GM11168 (cell line): ENCODE data around the gene WEE1.

Experiments used
- in situ Hi-C: fragments of 300-500 bp; cut with MboI; formaldehyde crosslinking; loops from one replicate; pipeline ENCODE4 v1.12.0; 2022; ENCODE audit warnings: low sequenced_read_pairs; ENCODE audit not compliant: unreplicated experiment

The WEE1 gene

DNA sequence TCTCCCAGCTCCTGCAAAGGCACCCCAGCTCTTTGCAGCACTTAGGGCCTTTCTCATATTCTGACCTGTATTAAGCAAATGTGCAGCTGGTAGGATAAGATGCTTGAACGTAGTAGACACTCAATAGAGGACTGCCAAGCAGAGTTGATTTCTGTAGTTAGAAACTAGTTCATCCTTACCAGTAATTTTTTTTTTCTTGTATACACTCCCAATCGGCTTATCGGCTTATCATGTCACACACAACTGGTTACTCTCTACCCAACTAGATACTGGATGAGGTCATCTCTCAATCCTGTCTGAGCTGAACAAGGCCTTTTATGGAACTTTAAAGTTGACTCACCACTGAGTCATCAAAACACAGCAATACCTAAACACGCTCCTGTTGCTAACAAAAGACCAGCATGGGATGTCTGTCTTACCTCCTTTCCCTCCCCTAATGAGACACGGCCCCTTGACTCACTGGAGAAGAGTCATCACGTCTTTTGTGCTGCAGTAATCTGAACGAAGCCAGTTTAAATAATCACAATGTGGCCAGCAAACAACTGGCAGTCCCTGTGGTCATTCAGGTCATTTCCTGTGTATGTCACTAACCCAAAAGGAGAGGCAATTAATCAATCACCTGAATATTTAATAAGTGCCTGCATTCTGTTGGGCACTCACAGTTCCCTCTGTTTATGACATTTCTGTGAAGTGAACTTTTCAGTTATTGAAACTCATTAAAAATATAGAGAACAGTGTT lies 7.5 kb upstream of the WEE1 start:
- in situ Hi-C loops = no loop called here

DNA sequence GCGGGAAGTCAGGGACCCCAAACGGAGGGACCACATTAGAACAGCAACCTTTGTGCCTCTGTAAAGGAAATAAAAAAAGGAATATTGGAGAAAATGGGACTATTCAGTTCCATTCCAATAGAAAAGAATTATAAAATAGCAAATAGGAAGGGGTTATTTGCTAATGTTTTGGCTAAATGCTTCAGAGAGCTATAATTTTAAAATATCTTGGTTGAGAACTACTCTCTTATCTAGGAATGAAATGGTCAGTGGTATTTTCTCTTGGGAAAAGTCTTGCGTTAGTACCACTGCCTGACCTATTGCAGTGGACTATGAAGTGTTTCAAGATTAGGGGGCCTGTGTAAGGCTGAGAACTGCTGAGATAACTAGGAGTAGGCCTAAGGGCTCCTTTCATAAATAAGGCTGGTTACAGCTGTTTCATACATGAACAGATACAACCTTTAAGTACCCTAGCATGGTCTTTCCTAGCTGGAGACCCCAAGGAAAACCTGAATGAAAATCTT lies 6.9 kb upstream of the WEE1 start:
- in situ Hi-C loops = no loop called here

DNA sequence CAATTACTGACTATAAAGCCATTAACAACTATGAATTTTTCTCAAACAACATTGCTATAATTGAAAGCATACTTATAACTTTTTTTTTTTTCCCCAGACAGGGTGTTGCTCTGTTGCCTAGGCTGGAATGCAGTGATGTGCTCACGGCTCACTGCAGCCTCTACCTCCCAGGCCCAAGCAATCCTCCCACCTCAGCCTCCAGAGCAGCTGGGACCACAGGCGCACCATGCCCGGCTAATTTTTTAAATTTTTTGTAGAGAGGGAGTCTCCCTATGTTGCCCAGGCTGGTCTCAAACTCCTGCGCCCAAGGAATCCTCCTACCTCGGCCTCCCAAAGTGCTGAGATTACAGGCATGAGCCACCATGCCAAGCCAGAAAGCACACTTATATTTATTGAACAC lies 6.1 kb upstream of the WEE1 start:
- in situ Hi-C loops = no loop called here

DNA sequence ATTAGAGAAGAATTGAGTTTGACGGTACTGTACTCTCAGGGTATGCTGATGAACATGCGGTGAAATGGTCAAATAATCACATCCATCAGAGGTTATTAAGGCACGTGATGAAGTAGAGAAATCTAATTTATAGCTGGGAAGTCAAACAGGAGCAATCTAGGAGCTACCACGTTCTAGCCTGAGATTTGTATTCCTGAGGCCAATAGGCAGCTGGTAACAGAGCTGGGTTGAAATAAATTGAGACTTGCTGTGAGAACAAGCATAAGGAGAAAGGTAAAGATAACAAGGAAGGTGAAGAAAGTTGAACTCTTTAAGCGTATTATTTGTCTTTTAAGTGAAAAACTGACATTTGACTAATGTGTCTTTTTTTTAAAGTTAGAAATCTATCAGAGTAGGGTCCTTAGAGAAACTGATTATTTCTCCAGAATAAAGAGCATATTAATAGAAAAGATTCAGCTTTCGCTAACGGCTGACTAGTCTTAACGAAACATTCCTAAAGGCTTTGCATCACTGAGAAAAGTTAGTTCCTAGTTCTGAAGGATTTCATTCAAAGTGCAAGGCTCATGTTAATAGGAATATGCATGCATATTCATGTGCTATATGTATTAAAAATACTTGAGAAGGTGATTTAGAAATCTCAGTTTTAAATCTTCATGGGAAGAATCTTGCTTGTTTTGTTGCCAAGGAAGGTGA lies 5.2 kb upstream of the WEE1 start:
- in situ Hi-C loops = no loop called here

DNA sequence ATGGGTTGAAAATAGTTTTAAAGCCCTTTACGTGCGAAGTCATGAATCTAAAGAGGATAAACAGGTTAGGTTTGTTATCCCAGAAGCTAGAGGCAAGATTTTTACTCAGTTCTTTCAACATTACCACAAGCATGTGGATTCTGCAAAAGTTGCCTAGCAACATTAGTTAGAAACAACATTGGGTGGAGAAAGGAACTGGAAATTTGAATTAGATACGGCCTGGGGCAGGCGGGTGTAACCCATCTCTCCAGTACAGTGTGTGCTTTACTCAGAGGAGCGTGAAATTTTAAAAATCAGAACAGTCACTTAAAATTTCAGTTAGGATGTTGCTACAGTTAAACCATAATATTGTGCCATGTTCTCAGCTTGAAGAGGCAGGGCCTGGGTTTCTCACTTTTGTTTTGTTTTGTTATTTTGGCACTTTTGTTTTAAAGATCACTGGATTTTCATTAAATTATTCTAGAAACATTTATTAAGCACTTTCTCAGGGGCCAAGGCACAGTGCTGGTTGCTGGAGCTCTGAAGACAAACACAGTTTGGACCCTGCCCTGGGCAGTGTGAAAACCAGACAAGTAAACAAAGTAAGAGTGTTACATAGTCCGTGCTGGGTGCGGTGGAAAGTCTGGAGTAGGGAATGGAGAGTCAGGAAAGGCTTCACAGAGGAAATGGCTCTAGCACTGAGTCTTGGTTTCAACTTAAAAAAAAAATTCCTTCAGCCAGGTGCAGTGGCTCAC lies 4.4 kb upstream of the WEE1 start:
- in situ Hi-C loops = no loop called here

DNA sequence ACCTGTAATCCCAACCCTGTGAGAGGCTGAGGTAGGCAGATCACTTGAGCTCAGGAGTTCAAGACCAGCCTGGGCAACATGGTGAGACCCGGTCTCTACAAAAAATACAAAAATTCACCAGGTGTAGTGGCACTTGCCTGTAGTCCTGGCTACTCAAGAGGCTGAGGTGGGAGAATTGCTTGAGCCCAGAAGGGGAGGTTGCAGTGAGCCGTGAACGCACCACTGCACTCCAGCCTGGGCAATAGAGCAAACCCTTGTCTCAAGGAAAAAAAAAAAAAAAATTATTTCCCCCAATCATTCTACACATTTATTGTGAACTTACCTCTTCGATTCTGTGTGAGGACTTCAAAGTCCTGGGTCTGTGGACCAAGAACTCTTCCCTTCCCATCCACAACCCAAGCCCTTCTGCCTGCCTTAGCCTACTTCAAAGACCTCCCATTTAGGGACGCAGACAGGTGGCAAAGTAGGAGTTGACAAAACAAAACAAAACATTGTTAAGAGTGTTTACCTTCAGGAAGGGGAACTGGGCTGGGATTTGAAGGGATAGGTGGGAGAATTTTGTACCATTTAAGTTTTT lies 3.8 kb upstream of the WEE1 start:
- in situ Hi-C loops = no loop called here

DNA sequence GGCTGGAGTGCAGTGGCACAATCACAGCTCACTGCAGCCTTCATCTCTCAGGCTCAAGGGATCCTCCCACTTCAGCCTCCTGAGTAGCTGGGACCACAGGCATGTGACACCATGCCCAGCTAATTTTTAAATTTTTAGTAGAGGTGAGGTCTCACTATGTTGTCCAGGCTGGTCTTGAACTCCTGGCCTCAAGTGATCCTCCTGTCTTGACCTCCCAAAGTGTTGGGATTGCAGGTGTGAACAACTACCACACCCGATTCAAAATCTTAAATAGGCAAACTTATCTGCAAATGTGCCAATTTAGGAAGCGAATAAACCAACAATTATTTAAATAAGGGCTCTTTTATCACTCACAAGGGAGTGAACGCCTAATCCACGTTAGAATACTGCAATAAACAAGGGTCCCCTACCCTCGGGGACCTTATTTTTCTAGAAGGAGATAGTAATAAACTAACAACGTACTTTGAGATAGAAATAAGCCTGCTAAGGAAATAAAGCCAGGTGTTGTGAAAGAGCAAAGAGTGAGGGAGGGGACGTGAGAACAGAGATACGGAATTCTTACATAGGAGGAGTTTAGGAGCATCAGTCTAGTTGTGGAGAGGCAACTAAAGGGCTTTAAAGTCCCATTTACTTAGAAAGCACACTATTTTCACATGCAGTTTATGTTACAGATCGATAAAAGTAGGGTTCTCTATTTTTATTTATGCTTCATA lies 3.0 kb upstream of the WEE1 start:
- in situ Hi-C loops = no loop called here

DNA sequence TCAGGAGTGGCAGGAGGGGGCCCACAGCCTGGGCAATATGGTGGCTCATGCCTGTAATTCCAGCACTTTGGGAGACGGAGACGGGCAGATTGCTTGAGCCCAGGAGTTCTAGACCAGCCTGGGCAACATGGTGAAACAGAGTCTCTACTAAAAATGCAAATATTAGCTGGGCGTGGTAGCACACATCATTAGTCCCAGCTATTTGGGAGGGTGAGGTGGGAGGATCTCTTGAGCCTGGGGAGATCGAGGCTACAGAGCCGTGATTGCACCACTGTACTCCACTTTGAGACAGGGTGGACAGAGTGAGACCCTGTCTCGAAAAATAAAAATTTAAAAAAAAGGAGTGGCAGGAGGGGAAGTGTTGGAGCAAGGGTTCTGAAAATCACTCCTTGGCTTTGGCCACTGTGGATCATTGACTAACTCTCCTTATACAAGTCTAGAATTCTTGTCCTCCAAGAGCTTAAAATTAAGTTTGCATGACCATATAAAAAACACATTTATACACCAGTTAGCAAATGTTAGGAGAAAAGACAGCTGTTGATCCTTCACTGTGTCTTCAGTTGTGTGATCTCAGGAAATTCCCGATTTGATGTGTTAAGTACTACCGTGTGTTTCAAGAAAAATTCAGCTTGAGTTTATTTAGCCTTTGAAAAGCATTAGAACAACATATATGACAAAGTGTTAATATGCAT lies 2.3 kb upstream of the WEE1 start:
- in situ Hi-C loops = no loop called here

DNA sequence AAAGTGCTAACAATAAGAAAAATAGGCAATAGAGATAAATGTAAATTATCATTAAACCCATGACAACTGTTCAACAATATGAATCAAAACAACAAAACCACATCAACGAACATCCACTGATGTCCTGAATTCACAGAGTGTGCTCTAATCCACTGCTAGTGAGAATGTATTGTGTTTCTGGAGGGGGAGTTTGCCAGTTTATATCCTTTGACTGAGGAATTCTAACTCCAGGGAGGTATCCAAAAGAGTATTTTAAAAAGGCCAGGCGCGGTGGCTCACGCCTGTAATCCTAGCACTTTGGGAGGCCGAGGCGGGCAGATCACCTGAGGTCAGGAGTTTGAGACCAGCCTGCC lies 1.7 kb upstream of the WEE1 start:
- in situ Hi-C loops = no loop called here

DNA sequence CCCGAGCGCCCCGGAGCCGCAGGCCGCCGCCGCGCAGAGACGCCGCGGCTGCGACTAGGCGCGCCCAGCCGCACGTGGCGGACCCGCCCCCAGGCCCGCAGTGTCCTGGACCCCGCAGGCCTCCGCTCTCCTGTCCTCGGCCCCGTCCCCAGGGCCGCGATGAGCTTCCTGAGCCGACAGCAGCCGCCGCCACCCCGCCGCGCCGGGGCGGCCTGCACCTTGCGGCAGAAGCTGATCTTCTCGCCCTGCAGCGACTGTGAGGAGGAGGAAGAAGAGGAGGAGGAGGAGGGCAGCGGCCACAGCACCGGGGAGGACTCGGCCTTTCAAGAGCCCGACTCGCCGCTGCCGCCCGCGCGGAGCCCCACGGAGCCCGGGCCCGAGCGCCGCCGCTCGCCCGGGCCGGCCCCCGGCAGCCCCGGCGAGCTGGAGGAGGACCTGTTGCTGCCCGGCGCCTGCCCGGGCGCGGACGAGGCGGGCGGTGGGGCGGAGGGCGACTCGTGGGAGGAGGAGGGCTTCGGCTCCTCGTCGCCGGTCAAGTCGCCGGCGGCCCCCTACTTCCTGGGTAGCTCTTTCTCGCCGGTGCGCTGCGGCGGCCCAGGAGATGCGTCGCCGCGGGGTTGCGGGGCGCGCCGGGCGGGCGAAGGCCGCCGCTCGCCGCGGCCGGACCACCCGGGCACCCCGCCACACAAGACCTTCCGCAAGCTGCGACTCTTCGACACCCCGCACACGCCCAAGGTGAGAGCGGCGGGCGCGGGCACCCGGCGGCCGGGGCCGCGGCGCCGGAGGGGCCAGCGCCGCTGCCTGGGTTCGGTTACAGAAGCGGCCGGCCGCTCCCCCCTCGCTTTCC lies 528 bp downstream of the WEE1 start:
- in situ Hi-C loops = no loop called here

DNA sequence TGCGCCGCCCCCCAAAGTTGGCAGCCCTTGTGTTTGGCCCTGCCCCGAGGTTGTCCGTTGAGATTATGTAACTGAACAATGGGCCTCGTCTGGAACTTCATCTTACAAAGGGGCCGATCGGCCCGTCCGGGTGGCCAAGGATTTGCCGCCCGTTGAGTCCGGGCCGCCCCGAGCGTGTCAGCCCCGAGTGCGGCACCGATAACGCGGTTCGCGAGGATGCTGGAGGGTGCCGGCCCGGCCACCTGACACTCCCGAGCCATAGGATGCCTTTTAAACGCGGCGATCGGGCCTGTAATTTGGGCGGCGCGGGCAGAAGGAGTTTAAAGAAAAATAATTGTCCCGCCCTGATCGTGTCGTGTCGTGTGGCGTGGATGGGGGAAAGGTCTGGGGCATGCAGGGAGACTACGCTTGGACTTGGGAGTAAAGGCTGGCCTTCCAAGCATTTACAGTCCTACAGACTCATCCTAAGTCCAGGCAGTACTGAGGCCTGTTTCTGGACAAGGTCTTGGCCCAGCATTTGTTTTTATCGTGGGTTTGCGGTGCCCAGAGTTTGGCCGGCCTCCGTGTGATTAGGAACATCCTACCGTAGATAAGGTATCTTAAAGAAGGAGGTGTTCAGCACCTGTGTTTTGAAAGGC lies 1.3 kb downstream of the WEE1 start:
- in situ Hi-C loops = no loop called here

DNA sequence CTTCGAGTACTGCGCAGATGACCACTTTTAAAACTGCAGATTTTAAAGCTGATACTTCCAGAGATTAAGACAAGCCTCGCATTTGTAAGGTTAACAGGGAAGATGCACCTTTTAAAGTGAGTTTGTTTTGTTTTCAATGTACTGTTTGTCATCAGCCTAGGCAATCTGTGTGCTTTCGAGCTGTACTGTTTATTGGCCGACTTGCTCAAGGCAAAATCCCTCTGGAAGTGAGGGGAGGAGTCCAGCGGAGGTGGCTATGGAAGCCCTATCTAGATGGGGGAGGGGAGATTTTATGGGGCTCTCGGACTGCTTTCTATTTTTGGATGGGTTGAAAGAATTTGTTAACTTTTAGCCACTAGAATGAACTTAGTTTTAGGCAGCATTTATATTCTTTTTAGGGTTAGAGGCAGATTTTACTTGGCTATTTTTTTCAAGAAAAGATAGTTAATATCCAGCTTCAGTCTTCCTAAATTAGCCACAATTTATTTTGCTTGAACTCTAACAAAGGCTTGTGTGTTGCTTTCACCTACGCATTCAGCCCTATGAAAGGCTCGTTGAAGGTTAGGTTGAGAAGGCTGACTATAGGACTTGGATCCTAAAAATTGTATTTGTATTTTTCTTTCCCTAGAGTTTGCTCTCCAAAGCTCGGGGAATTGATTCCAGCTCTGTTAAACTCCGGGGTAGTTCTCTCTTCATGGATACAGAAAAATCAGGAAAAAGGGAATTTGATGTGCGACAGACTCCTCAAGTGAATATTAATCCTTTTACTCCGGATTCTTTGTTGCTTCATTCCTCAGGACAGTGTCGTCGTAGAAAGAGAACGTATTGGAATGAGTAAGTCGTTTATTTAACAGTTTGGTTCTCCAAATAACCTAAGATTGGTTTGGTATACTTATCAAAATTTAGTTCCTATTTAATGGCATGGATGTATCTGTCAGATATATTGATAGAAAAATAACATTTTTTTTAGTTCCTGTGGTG lies 2.1 kb downstream of the WEE1 start:
- in situ Hi-C loops = no loop called here

DNA sequence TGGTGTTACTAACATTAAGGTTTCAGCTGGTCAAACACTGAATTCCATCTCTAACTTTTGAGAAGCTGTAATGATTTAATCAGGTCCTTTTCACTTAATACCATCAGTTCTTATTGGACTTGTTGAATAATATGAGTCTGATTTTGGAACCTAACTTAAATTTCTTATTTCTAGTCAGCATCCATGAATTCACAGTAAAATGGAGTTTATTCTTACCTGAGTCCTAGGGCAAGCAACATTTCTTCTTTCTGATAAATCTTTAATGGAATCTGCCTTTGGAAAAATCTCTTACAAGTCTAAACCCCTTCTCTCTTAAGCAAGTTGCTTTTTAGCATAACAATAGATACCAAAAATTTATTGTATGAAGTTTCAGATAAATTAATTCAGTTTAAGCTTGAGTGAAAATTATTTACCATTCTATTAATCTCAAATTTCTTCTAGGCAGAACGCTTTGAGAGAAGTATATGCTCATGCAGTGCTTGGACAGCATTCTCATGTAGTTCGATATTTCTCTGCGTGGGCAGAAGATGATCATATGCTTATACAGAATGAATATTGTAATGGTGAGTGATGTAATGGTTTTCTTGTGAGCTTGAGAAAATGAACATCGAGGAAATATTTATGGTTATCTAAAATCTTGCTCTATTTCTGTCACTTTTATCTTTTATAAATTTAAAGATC lies 3.4 kb downstream of the WEE1 start:
- in situ Hi-C loops = no loop called here

DNA sequence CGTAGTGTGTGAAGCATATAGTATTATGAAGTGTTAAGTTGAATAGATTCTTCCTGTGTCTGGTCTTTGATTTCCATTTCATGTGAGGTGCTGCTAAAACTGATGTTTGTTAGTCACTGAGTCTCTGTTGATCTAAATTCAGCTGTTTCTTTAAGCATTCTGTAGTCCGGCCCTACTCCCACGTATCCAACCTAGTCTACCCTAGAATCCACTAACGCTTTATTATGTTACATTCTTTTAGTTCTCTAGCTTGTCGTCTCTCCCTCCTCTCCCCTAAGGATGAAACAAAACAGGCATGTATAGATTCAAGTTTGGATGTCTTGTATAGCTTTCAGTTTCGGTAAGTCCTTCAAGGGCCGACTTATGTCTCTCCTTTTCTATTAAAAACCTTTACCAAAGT lies 4.1 kb downstream of the WEE1 start:
- in situ Hi-C loops = no loop called here

DNA sequence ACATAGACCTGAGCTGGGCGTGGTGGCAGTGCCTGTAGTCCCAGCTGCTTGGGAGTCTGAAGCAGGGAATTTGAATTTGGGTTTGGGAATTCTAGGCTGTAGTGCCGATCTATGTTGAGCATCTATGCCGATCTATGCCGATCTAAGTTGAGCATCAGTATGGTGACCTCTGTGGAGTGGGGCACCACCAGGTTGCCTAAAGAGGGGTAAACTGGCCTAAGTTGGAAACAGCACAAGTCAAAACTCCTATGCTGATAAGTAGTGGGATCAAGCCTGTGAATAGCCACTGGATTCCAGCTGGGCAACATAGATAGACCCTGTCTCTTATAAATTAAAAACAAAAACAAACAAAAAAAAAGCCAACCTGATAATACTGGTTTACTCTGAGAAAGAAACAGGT lies 7.4 kb downstream of the WEE1 start:
- in situ Hi-C loops = no loop called here

DNA sequence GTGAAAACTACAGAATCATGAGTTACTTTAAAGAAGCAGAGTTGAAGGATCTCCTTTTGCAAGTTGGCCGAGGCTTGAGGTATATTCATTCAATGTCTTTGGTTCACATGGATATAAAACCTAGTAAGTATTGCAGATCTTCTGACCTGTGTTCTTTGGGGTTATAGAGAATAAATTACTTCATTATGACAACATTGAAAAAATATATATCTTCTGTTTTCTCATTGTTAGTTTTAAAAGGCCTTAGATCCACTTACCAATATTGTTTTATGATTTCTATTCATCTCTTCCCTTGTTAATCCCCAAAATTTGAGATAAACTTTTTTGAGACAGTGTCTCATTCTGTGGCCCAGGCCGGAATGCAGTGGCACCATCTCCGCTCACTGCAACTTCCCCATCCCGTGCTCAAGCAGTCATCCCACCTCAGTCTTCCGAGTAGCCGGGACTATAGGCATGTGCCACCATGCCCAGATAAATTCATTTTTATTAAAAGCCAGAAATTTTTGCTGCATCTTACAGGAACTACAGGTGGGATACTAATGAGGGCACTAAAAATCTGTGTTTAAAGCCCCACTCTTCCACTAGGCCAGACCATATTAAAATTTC lies 8.2 kb downstream of the WEE1 start:
- in situ Hi-C loops = no loop called here
